ENCODE data around the gene BTG3. TPM values are rescaled to one million over a fixed set of nuclear protein-coding genes. Genes with fewer than 3 reads are reported as not detected.

BTG3 gene
- total RNA-seq, 1 experiment from 2014 or later = 135 TPM

GRCh38 chr21:17585875-17586450 is 26.7 kb downstream of the BTG3 start:
- peak; percentile 65 for DNase-seq (ENCODE audit: low read depth)

GRCh38 chr21:17583898-17584297 is 28.8 kb downstream of the BTG3 start:
- DNase-seq (ENCODE audit: low read depth) = no peak

GRCh38 chr21:17580319-17580718 is 32.4 kb downstream of the BTG3 start:
- DNase-seq (ENCODE audit: low read depth) = no peak

GRCh38 chr21:17578876-17579275 is 33.8 kb downstream of the BTG3 start:
- DNase-seq (ENCODE audit: low read depth) = no peak

GRCh38 chr21:17578162-17578561 is 34.5 kb downstream of the BTG3 start:
- DNase-seq (ENCODE audit: low read depth) = no peak

- no peak for DNase-seq (ENCODE audit: low read depth)
These were observed 35.0 kb downstream of the BTG3 start for GRCh38 chr21:17577701-17578100.

- DNase-seq (ENCODE audit: low read depth) = peak; percentile 19
These were observed 36.4 kb downstream of the BTG3 start for GRCh38 chr21:17576080-17576835.

- DNase-seq (ENCODE audit: low read depth) = no peak
These were observed 37.6 kb downstream of the BTG3 start for GRCh38 chr21:17575076-17575475.

- DNase-seq (ENCODE audit: low read depth) = no peak
These were observed 40.3 kb downstream of the BTG3 start for GRCh38 chr21:17572431-17572830.

- no peak for DNase-seq (ENCODE audit: low read depth)
These were observed 41.9 kb downstream of the BTG3 start for GRCh38 chr21:17570786-17571185.

- DNase-seq (ENCODE audit: low read depth) = no peak
These were observed 52.2 kb downstream of the BTG3 start for GRCh38 chr21:17560377-17561025.

- peak; percentile 42 for DNase-seq (ENCODE audit: low read depth)
These were observed 57.8 kb downstream of the BTG3 start for GRCh38 chr21:17554679-17555465.

- DNase-seq (ENCODE audit: low read depth) = no peak
These were observed 58.6 kb downstream of the BTG3 start for GRCh38 chr21:17554120-17554519.

- no peak for DNase-seq (ENCODE audit: low read depth)
These were observed 60.3 kb downstream of the BTG3 start for GRCh38 chr21:17552410-17552809.

GRCh38 chr21:17550671-17551308 is 61.9 kb downstream of the BTG3 start:
- peak; percentile 49 for DNase-seq (ENCODE audit: low read depth)

- DNase-seq (ENCODE audit: low read depth) = peak; percentile 56
These were observed 64.4 kb downstream of the BTG3 start for GRCh38 chr21:17548262-17548661.

GRCh38 chr21:17545007-17545406 is 67.7 kb downstream of the BTG3 start:
- no peak for DNase-seq (ENCODE audit: low read depth)

All from M059J (cell line).